Tibial nerve (tissue), 3 donors: ENCODE data around the gene RANBP10.

ENCODE experiments used
- CTCF ChIP-seq, 5 experiments: fragments of 200-600 bp in 3 of 5; fragments of 450-650 bp in 2 of 5; sonication (generic) in 3 of 5; IDR thresholded peaks; one replicate each; pipeline ENCODE4 v1.5.1; 2016 to 2019; ENCODE audit warnings: antibody characterized with exemption in 5 of 5, mild to moderate bottlenecking in 3 of 5, moderate library complexity in 2 of 5
- POLR2A ChIP-seq, 2 donors: fragments of 450-650 bp; IDR thresholded peaks; one replicate each; pipeline ENCODE4 v1.6.1; 2017; ENCODE audit warnings: antibody characterized with exemption in 2 of 2, mild to moderate bottlenecking in 2 of 2, moderate library complexity in 2 of 2

- no peak for TF ChIP-seq POLR2A (IDR thresholded peaks at IDR 0.05)
- TF ChIP-seq CTCF (IDR thresholded peaks at IDR 0.05): no peak
Measured at GRCh38 chr16:67703626-67704025, 102.7 kb downstream of the RANBP10 start.
